CD14-positive monocyte (primary cell): ENCODE measurements around the gene DCN. TPM values are rescaled to one million over a fixed set of nuclear protein-coding genes. Genes with fewer than 3 reads are reported as not detected.

Source experiments
- DNase-seq, 3 donors: peaks; one replicate each; pipeline ENCODE4 v3.0.0-alpha.2; 2011 to 2022
- H2AFZ ChIP-seq: 2 replicates; pipeline ENCODE4 v1.6.0; 2012; ENCODE audit warnings: mild to moderate bottlenecking, low read depth, low read length, inconsistent platforms; ENCODE audit not compliant: insufficient read depth, poor library complexity, severe bottlenecking
- H3K27ac ChIP-seq, 2 donors: 1 replicate in 1 of 2; 2 replicates in 1 of 2; pipeline ENCODE4 v1.5.1; 2012 to 2013; ENCODE audit warnings: low read length in 2 of 2, control low read depth in 1 of 2, inconsistent platforms in 1 of 2, low read depth in 1 of 2, mild to moderate bottlenecking in 1 of 2
- H3K27me3 ChIP-seq, 2 donors: one replicate each; pipeline versions ENCODE4 v1.6.0 to v1.6.1; 2011 to 2013; ENCODE audit warnings: low read length in 2 of 2; ENCODE audit not compliant: control insufficient read depth in 2 of 2, insufficient read depth in 2 of 2
- H3K36me3 ChIP-seq, 2 donors: replicated peaks in 1 of 2; 1 replicate in 1 of 2; 2 replicates in 1 of 2; pipeline versions ENCODE4 v1.5.1 to v1.6.1; 2012 to 2013; ENCODE audit warnings: low read length in 2 of 2, control low read depth in 1 of 2, inconsistent platforms in 1 of 2, mild to moderate bottlenecking in 1 of 2; ENCODE audit not compliant: insufficient read depth in 2 of 2, control insufficient read depth in 1 of 2
- H3K4me1 ChIP-seq, 2 donors: 1 replicate in 1 of 2; 2 replicates in 1 of 2; pipeline versions ENCODE4 v1.5.1 to v1.6.1; 2012 to 2013; ENCODE audit warnings: low read length in 2 of 2, control low read depth in 1 of 2, inconsistent platforms in 1 of 2, mild to moderate bottlenecking in 1 of 2, moderate library complexity in 1 of 2; ENCODE audit not compliant: insufficient read depth in 2 of 2, control insufficient read depth in 1 of 2
- H3K4me2 ChIP-seq: replicated peaks from 2 replicates; pipeline ENCODE3; 2012; ENCODE audit warnings: low read length, moderate library complexity, mild to moderate bottlenecking; ENCODE audit not compliant: poor library complexity, severe bottlenecking; ENCODE audit errors: extremely low read depth
- H3K4me3 ChIP-seq, 3 experiments: fragments of 200-600 bp in 1 of 3; sonication (generic) in 1 of 3; replicated peaks in 1 of 3; 1 replicate in 2 of 3; 2 replicates in 1 of 3; pipeline ENCODE4 v1.5.1; 2011 to 2013; ENCODE audit warnings: low read length in 3 of 3, mild to moderate bottlenecking in 3 of 3, control low read depth in 2 of 3, low read depth in 2 of 3, inconsistent platforms in 1 of 3, moderate library complexity in 1 of 3
- H3K79me2 ChIP-seq: 2 replicates; pipeline ENCODE4 v1.6.0; 2012; ENCODE audit warnings: mild to moderate bottlenecking, control low read depth, inconsistent platforms, low read length, moderate library complexity; ENCODE audit not compliant: insufficient read depth
- H3K9ac ChIP-seq: 2 replicates; pipeline ENCODE4 v1.6.0; 2017; ENCODE audit warnings: low read length, mild to moderate bottlenecking; ENCODE audit not compliant: insufficient read depth, poor library complexity, severe bottlenecking
- H3K9me3 ChIP-seq, 2 donors: replicated peaks in 1 of 2; 1 replicate in 1 of 2; 2 replicates in 1 of 2; pipeline versions ENCODE4 v1.5.1 to v1.6.1; 2012 to 2013; ENCODE audit warnings: low read length in 2 of 2, control low read depth in 1 of 2; ENCODE audit not compliant: control insufficient read depth in 1 of 2, insufficient read depth in 1 of 2
- H4K20me1 ChIP-seq: 2 replicates; pipeline ENCODE4 v1.6.0; 2012; ENCODE audit warnings: mild to moderate bottlenecking, low read length, control low read depth, moderate library complexity; ENCODE audit not compliant: insufficient read depth
- H3K27ac Mint-ChIP-seq, 7 donors: one replicate each; pipeline ENCODE4 v1.8.0; 2020; ENCODE audit warnings: mild to moderate bottlenecking in 7 of 7, mixed read lengths in 7 of 7, moderate library complexity in 6 of 7, inconsistent platforms in 2 of 7
- H3K27me3 Mint-ChIP-seq, 3 donors: one replicate each; pipeline ENCODE4 v1.8.0; 2021 to 2022; ENCODE audit warnings: low read depth in 3 of 3, mild to moderate bottlenecking in 3 of 3, mixed read lengths in 3 of 3, moderate library complexity in 3 of 3, inconsistent platforms in 1 of 3
- H3K36me3 Mint-ChIP-seq, 2 donors: one replicate each; pipeline ENCODE4 v1.8.0; 2020; ENCODE audit warnings: mixed read lengths in 2 of 2, inconsistent platforms in 1 of 2, mild to moderate bottlenecking in 1 of 2
- H3K4me1 Mint-ChIP-seq: one replicate; pipeline ENCODE4 v1.8.0; 2020; ENCODE audit warnings: mild to moderate bottlenecking, mixed read lengths
- H3K4me3 Mint-ChIP-seq, 2 donors: one replicate each; pipeline ENCODE4 v1.8.0; 2020; ENCODE audit warnings: mild to moderate bottlenecking in 2 of 2, mixed read lengths in 2 of 2, moderate library complexity in 1 of 2
- H3K9me3 Mint-ChIP-seq, 7 donors: one replicate each; pipeline ENCODE4 v1.8.0; 2020 to 2022; ENCODE audit warnings: mixed read lengths in 7 of 7, mild to moderate bottlenecking in 6 of 7, moderate library complexity in 6 of 7, inconsistent platforms in 2 of 7
- CTCF ChIP-seq: fragments of 200-600 bp; IDR thresholded peaks from one replicate; pipeline ENCODE4 v1.8.0; 2022; ENCODE audit warnings: antibody characterized with exemption, mild to moderate bottlenecking
- WGBS: methylation state at CpG from one replicate; pipeline ENCODE4 v1.1.5; 2013; ENCODE audit warnings: missing lambda C conversion rate; ENCODE audit not compliant: insufficient coverage; 5-methylcytosine and 5-hydroxymethylcytosine counted together
- intact Hi-C, 2 donors: fragments of 100-400 bp; cut with micrococcal nuclease; formaldehyde crosslinking; loops; one replicate each; pipeline versions ENCODE4 v1.15.0 to v1.15.1; 2023
- polyA plus RNA-seq, 3 donors: library from polyadenylated mRNA; depleted of rRNA in 1 of 3; unstranded in 2 of 3; stranded (reverse) in 1 of 3; fragments of 300-500 nt in 2 of 3; fragments of >200 nt in 1 of 3; fragmentation: Illumina TruSeq in 2 of 3; gene quantifications; 1 replicate in 2 of 3; 2 replicates in 1 of 3; pipeline ENCODE4 v1.2.3, GENCODE V29; 2012 to 2021

The DCN gene
- polyA plus RNA-seq, 3 donors, result not detected

- Histone ChIP-seq H3K27me3 (no peaks in the 10 kb centered on the region), H3K4me1 (no peaks in the 10 kb centered on the region), H2AFZ (no peak overlapping the region), H3K4me2 (no peak overlapping the region), H4K20me1 (no peaks in the 10 kb centered on the region), H3K79me2 (no peaks in the 10 kb centered on the region), H3K9me3 (peaks cover 0 to 2% of the 10 kb centered on the region in 2 donors), H3K36me3 (no peaks in the 10 kb centered on the region), H3K27ac (no peak overlapping the region), H3K4me3 (no peak overlapping the region), H3K9ac (no peak overlapping the region)
- DNase-seq, result no peak
- Mint-ChIP-seq H3K27me3 (no peaks in the 10 kb centered on the region), H3K9me3 (peaks cover 0 to 2% (median 0%) of the 10 kb centered on the region in 7 donors), H3K36me3 (no peaks in the 10 kb centered on the region), H3K27ac (no peak overlapping the region), H3K4me3 (no peak overlapping the region), H3K4me1 (no peaks in the 10 kb centered on the region)
- no peak for TF ChIP-seq CTCF
- no CpG with 5 or more reads among the region's 3 CpGs for WGBS
- intact Hi-C loops, result no loop called here
These were observed 21.0 kb upstream of the DCN start for GRCh38 chr12:91203610-91204009.

- no peaks in the 10 kb centered on the region for H3K36me3 Mint-ChIP-seq
- no peaks in the 10 kb centered on the region for H3K4me1 Mint-ChIP-seq
- no peak for TF ChIP-seq CTCF
These were observed 19.8 kb upstream of the DCN start for GRCh38 chr12:91202390-91202789.

More at GRCh38 chr12:91202390-91202789, 19.8 kb upstream of the DCN start:
- Histone ChIP-seq H3K4me2 (no peak overlapping the region), H3K27me3 (no peaks in the 10 kb centered on the region), H3K9ac (no peak overlapping the region), H4K20me1 (no peaks in the 10 kb centered on the region), H3K4me3 (no peak overlapping the region), H2AFZ (no peak overlapping the region), H3K4me1 (no peaks in the 10 kb centered on the region), H3K79me2 (no peaks in the 10 kb centered on the region), H3K9me3 (peaks cover 0 to 2% of the 10 kb centered on the region in 2 donors), H3K27ac (no peak overlapping the region), H3K36me3 (no peaks in the 10 kb centered on the region)
- Mint-ChIP-seq H3K9me3 (peaks cover 0 to 1% (median 0%) of the 10 kb centered on the region in 7 donors), H3K27ac (no peak overlapping the region), H3K27me3 (no peaks in the 10 kb centered on the region), H3K4me3 (no peak overlapping the region)
- DNase-seq, result no peak
- intact Hi-C loops, result no loop called here
- WGBS, result no CpG with 5 or more reads among the region's 1 CpG
